ENCODE data around the gene SLC17A9. TPM values are rescaled to one million over a fixed set of nuclear protein-coding genes. Genes with fewer than 3 reads are reported as not detected.

SLC17A9 gene
- total and polyA plus RNA-seq, 2 experiments from 2014 or later = 1.8 to 3.2 TPM

- DNase-seq (ENCODE audit: low read depth in 1 of 2, low spot score in 1 of 2) = no peak
- Histone ChIP-seq H3K4me1 (ENCODE audit: low read depth) (no peaks in the 10 kb centered on the region), H3K27me3 (no peaks in the 10 kb centered on the region), H3K36me3 (no peaks in the 10 kb centered on the region), H3K4me3 (no peak overlapping the region), H3K9me3 (ENCODE audit: low read depth) (no peaks in the 10 kb centered on the region), H3K27ac (no peak overlapping the region)
- no peak for TF ChIP-seq CTCF (IDR thresholded peaks at IDR 0.05; ENCODE audit: low read depth, low read length)
Observed at GRCh38 chr20:62964700-62965099, 12.2 kb downstream of the SLC17A9 start.

GRCh38 chr20:62965363-62965771 lies 12.9 kb downstream of the SLC17A9 start:
- TF ChIP-seq CTCF (IDR thresholded peaks at IDR 0.05; ENCODE audit: low read depth, low read length) = no peak
- H3K9me3 ChIP-seq (ENCODE audit: low read depth) = no peaks in the 10 kb centered on the region
- H3K36me3 ChIP-seq = no peaks in the 10 kb centered on the region
- DNase-seq (ENCODE audit: low read depth in 1 of 2, low spot score in 1 of 2) = no peak
- no peaks in the 10 kb centered on the region for H3K27me3 ChIP-seq
- H3K4me1 ChIP-seq (ENCODE audit: low read depth) = no peaks in the 10 kb centered on the region
- no peak overlapping the region for H3K27ac ChIP-seq
- H3K4me3 ChIP-seq = no peak overlapping the region

GRCh38 chr20:62966212-62967148 lies 14.0 kb downstream of the SLC17A9 start:
- DNase-seq (ENCODE audit: low read depth in 1 of 2, low spot score in 1 of 2) = no peak
- Histone ChIP-seq H3K36me3 (no peaks in the 10 kb centered on the region), H3K4me3 (no peak overlapping the region), H3K4me1 (ENCODE audit: low read depth) (no peaks in the 10 kb centered on the region), H3K9me3 (ENCODE audit: low read depth) (no peaks in the 10 kb centered on the region), H3K27me3 (no peaks in the 10 kb centered on the region), H3K27ac (no peak overlapping the region)
- TF ChIP-seq CTCF (IDR thresholded peaks at IDR 0.05; ENCODE audit: low read depth, low read length) = no peak

DNA sequence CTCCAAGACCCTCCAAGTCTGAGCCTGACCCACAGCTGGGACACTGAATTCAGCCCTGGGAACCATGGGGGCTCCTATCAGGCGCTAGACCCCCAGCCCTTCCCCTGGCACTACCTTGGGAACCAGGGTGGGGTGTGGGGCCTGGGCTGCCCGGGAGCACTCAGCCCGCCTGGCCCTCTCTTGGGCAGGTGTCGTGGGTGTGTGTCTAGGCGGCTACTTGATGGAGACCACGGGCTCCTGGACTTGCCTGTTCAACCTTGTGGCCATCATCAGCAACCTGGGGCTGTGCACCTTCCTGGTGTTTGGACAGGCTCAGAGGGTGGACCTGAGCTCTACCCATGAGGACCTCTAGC lies 14.6 kb downstream of the SLC17A9 start:
- Histone ChIP-seq H3K4me1 (ENCODE audit: low read depth) (no peaks in the 10 kb centered on the region), H3K4me3 (no peak overlapping the region), H3K36me3 (no peaks in the 10 kb centered on the region), H3K27ac (no peak overlapping the region), H3K27me3 (no peaks in the 10 kb centered on the region), H3K9me3 (ENCODE audit: low read depth) (no peaks in the 10 kb centered on the region)
- TF ChIP-seq CTCF (IDR thresholded peaks at IDR 0.05; ENCODE audit: low read depth, low read length) = no peak
- DNase-seq (ENCODE audit: low read depth in 1 of 2, low spot score in 1 of 2) = no peak

DNA sequence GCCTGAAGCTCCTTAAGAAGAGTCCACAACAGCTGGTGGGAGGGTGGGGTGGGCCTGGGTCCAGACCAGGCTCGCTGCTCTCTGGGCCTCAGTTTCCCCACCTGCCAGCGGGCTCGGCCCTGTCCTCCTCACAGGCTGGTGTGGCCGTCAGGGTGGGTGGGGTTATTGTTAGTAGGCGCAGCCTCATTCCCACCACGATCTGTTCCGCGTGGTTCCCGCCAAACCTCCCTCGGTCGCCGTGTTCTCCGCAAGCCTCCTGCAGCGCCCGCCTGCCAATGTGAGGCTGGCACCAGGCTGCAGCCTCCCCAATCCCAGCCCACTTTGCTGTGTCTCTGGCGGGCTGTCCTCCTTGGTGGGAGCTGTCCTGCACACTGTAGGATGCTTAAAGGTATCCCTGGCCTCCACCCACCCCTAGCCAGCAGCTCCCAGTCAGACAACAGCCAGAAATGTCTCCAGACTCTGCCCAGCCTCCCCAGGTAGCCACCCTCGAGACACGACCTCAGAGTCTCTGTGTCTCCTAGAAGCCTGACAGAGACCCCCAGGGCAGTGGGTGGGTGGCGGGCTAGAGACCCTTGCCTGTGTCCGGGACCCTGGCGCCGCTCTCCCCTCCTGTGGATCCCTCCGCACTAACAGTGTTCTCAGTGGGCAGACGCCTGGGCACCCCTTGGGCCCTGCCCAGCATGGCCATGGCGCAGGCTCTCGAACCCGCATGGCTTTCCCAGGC lies 15.3 kb downstream of the SLC17A9 start:
- no peak for DNase-seq (ENCODE audit: low read depth in 1 of 2, low spot score in 1 of 2)
- H3K9me3 ChIP-seq (ENCODE audit: low read depth) = no peaks in the 10 kb centered on the region
- peaks cover 4% of the 10 kb centered on the region for H3K27me3 ChIP-seq
- no peak for TF ChIP-seq CTCF (IDR thresholded peaks at IDR 0.05; ENCODE audit: low read depth, low read length)
- H3K4me3 ChIP-seq = no peak overlapping the region
- no peak overlapping the region for H3K27ac ChIP-seq
- no peaks in the 10 kb centered on the region for H3K36me3 ChIP-seq
- no peaks in the 10 kb centered on the region for H3K4me1 ChIP-seq (ENCODE audit: low read depth)
